DMS114 treated with DMSO at 0.1 percent for 48 hours (cell line): ENCODE measurements around the gene TSNAXIP1.

Experiments used
- DNase-seq: peaks from one replicate; lab custom pipeline; 2025; ENCODE audit not compliant: unreplicated experiment; lab: John Stamatoyannopoulos, UW

The TSNAXIP1 gene

DNA sequence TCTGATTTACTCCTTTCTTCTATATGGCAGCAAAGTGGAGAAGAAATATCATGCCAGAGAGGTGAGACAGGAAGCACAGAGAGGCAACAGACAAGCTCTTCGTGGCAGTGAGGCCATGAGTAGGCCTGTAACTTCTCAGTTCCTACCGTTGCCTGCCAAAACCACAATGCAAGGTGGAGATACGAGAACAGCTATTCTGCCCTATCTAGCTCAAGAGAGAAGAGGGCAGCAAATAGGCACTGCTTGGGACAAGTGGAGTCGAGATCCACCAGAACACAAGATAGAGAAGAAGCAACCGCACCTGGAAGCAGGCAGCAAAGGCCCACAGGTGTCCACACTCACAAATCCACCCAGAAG lies 25.1 kb upstream of the TSNAXIP1 start:
- no peak for DNase-seq

DNA sequence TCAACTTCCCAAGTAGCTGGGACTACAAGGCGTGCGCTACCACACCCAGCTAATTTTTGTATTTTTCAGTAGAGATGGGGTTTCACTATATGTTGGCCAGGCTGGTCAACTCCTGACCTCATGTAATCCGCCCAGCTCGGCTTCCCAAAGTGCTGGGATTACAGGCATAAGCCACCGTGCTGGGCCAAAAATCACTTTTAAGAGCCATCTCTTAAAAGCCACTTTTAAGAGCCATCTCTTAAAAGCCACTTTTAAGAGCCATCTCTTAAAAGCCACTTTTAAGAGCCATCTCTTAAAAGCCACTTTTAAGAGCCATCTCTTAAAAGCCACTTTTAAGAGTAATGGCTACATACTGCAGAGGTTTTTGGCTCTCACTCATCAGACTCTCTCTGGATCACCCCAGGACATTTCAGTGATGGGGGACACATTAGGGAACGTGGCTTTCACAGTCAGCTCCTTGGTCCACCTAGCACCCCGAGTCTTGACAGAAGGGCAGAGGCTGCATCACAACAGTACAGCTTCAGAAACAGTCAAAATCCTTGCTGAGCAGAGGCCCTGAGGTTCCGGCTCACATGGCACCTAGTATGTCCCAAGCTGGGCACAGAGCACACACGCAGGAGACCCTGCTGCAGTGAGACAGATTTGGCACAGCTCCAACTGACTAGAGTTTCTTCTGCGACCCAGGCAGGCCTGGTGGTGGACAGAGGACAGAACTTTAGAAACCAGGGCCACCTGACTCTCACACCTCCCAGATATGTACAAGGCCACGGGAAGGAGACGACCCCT lies 23.9 kb upstream of the TSNAXIP1 start:
- no peak for DNase-seq

DNA sequence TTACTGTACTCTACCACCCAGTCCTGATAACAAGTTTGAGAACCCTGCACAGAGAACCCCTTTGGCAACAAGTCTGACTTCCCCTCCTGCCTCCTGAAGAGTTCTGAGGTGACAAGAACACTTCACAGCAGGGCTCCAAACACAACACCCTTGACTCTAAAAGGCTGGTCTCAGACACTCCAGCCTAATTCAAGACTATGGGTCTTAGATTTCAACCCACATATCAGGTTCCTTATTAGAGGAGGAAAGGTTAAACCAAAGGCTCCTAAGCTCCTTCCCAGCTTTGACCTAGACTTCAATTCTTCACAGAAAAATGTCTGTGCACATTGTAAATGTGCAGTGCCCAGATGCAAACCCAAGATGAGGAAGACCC lies 23.4 kb upstream of the TSNAXIP1 start:
- DNase-seq = no peak

DNA sequence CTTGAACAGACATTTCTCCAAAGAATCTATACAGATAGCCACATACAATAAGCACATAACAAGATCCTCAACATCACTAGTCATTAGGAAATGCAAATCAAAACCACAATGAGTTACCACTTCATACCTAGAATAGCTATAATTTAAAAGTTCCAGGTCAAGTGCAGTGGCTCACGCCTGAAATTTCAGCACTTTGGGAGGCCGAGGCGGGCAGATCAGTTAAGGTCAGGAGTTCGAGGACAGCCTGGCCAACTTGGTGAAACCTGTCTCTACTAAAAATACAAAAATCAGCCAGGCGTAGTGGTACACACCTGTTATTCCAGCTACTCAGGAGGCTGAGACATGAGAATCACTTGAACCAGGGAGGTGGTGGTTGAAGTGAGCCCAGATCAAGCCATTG lies 20.2 kb upstream of the TSNAXIP1 start:
- DNase-seq = no peak

DNA sequence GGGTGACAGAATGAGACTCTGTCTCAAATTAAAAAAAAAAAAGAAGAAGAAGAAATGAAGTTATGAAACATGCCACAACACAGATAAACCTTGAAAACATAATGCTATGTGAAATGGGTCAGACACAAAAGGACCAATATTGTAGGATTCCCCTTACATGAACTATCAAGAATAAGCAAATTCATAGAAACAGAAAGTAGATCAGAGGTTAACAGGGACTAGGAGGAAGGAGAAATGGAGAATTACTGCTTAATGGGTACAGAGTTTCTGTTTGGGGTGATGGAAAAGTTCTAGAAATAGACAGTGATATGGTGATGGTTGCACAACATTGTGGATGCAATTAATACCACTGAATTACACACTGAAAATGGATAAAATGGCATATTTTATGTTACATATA lies 16.6 kb upstream of the TSNAXIP1 start:
- no peak for DNase-seq

DNA sequence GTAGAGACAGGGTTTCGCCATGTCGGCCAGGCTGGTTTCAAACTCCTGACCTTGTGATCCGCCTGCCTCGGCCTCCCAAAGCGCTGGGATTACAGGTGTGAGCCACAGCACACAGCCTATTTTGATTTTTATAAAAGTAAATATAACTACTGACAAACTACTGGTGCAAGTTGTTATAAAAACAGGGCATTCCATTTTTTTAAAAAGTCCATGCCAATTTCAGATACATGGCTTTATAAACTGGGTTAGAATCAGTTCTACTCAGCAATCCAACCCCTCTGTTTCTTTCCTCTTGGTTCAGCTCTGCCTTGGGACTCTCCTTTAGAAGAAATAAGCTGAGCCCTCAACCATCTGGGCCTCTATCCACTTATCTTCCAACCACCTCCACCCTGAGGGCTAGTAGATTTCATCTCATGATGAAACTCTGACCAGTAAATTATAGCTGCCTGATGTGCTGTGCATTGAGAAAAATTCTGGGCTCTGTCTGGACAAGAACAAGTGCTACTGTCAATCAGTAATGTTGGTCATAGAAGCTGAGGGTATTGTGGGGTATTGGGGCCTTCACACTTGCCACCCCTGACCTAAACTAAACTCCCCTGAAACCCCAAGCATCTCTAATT lies 10.5 kb upstream of the TSNAXIP1 start:
- no peak for DNase-seq

DNA sequence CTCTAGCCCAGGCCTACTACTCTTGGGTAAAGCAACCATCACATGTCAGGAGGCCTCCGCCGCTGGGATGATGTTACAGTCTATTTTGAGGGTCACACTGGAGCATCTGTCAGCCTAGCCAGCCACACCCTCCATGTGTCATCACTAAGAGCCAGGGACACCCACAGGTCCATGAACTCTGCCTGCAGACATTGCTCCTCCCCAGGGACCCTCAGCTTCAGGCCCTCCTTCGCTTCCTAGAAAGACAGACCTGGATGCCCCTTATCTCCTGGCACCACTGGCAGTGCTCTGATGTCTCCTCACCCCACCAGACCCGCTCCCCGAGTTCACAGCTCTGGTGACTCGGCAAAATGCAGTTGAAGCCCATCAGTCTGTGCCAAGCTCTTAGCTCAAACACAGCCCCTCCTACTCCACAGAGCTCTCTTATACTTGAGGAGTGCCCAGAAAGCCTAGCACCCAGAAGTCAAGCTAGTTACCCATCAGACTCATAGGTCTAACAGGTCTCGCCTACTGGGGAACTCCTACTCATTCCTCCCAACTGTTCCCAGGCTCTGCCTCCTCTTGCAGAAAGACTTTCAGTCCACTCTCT lies 6.3 kb upstream of the TSNAXIP1 start:
- DNase-seq = no peak

DNA sequence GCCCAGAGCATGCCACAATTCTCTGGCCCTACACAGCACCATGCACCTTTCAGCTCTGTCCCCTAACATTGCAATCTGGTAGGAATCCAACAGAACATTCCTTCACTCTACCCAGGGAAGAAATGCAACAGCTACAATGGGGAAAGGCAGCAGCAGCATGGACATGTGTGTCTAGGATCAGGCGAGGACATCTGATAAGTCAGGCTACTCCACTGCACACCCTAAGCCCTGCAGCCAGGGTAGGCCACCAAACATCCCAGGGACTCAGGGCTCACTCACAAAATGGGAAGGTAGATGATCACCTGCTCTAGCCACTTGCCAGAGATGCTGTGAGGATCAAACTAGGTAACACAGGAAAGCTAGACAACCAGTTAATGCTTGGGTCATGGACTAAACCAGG lies 5.4 kb upstream of the TSNAXIP1 start:
- DNase-seq = no peak

DNA sequence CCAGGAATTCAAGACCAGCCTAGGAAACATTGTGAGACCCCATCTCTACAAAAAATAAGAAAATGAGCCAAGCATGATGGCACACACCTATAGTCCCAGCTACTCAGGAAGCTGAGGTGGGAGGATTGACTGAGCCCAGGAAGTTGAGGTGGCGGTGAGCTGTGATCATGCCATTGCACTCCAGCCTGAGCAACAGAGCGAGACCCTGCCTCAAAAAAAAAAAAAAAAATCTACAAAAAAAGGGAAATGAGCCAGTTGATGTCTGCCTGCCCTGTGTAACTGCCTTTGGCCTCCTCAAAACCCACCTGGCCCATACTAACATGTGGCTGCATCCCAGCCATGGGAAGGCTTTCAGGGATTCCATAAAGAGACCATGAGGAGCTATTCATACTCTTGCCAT lies 4.8 kb upstream of the TSNAXIP1 start:
- DNase-seq = no peak

DNA sequence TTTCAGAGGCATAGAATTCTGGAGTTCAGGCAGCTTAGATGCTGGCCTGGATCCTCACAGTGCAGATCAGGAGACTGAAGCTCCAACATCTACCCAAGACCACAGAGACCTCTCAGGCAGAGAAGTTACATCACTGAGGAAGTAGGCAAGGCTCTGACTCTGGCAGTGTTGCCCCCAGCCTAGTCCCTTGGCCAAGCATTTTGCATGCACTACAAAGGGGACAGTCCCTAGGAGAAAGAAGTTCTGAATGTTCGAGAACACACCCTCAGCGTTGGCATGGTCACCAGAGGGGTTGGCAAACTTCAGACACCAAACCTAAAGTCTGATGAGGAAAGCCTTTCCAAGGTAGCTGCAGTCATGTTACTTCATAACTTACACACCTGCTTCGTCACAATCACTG lies 2.8 kb upstream of the TSNAXIP1 start:
- no peak for DNase-seq

DNA sequence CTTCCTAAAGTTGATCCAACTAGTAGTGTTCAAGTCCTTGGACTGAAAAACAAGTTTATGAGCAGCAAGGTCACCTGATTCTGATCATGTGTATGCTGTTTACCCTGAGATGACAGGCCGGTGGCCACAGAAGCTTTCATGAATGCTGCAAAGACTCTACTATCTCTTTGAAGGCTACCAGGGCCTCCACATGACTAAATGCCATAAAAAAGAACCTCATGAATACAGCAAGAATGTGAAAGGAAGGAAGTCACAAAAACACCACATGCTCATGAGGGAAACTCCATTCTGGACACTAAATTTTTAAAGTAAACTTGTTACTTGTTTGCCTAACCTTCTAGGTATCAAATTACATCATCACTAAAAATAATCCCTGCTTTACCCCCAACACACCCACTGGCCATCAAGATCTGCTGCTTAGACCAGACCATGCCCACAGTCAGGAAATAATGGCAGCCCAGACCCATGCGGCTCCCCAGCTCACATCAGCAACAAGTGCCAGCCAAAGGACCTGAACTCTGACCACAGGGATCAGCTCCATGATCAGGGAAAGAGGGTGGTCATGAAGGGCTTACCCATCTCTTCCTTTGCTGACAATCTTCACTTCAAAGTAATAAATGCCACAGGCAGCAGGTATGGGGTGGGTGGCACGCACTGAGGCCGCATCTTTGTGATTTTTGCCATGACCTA lies 1.7 kb upstream of the TSNAXIP1 start:
- DNase-seq = no peak

DNA sequence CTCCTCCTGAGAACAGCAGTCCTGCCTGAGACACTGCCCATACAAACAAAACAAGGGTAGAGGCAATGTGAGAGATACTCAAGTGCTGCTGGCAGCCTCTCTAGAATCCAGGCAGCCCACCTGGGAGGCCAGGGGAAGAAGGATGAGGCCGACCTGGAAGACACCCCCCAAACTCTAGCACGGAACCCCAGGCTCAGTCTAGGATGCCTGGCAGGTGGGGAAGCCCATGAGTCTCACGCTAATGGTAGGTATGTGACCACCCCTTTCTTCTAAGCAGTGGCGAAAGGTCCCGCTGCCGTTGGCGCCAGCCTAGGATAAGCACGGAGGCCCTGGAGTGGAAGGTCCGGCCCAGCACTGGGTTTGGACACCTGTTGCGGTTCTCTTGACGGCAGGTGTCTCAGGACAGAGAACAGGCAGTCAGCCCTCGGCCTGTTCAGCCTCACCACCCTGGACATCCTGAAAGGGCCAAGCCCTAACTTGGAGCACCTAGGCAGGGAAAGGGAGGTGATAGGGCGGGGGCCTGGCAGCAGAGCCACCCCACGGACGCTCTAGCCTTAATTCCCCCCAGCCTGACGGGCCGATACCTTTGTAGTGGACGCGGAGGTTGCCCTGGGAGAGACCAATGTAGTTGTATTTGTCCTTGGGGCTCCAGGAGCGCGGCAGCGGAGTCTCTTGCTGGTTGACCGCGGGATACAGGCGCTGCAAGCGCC lies 816 bp upstream of the TSNAXIP1 start:
- DNase-seq = no peak

DNA sequence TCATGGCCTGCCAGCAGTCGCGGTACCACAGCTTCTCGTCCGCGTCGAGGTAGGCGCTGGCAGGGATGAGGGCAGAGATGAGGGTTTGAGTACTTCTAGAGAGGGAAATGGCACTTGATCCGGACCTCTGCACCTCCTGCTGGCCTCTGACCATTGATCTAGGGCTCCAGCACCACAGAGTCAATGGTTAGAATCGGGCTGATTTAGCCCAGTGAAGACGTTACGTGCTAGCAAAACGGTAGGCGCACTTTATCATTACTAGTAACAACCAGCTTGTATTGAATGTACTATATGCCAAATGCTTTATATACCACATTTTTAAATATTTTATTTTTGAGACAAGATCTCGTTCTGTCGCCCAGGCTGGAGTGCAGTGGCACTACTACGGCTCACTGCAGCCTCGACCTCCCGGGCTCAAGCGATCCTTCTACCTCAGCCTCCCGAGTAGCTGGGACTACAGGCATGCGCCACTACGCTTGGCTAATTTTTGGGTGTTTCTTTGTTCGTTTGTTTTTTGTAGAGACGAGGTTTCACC lies 526 bp downstream of the TSNAXIP1 start:
- DNase-seq = no peak

DNA sequence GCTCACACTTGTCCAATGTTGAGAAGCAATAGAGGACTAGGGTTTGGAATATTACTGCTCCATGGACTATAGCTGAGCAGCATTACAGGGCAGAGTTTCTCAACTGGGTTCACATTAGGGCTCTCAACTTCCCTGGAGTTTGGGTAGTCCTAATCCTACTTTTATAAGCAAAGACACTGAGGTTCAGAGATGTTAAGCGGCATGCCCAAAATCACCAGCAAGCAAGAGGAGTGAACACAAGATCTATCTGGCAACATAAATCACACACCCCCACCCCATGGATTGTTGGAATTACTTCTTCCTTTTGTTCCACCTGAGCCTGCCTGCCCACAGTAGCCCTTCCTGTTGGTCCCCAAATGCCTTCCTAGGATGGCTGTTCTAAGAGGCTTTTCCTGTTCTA lies 5.2 kb downstream of the TSNAXIP1 start:
- DNase-seq = no peak

DNA sequence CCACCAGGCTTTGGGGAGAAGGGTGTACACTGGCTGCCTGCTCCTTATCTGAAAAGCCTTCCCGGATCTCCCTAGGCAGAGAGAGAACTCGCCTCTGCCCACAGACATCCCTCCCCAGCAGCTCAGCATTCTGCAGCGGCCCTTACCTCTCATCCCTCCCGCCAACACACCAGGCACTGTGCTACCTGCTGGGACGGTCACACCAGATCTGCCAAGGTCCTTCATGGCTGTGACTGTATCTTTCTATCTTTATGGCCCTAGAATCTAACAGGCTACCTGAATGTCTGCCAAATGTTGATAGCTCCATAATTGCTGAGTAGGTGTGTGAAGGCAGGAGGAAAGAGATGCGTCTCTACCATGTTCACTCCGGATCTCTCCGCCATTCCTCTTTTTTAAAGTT lies 7.9 kb downstream of the TSNAXIP1 start:
- no peak for DNase-seq

DNA sequence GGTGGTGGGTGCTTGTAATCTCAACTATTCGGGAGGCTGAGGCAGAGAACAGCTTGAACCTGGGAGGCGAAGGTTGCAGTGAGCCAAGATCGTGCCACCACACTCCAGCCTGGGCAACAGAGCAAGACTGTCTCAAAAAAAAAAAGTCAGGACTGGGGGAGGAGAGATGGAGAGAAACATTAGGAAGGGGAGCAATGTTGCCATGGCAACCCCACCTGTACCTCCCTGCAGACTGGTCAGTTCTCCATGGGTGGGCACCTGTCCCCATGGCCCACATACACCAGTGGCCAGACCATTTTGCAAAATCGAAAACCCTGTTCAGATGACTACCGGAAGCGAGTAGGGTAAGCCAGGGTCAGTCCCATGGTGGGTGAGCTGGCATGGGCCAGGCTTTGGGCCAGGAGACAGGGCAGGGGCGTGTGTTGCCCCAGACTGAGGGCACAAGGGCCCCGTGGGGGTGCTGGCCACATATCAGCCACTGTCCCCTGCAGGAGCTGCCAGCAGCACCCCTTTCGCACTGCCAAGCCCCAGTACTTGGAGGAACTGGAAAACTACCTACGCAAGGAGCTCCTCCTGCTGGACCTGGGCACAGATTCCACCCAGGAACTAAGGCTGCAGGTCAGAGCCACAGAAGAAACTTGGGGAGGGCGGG lies 14.0 kb downstream of the TSNAXIP1 start:
- no peak for DNase-seq

DNA sequence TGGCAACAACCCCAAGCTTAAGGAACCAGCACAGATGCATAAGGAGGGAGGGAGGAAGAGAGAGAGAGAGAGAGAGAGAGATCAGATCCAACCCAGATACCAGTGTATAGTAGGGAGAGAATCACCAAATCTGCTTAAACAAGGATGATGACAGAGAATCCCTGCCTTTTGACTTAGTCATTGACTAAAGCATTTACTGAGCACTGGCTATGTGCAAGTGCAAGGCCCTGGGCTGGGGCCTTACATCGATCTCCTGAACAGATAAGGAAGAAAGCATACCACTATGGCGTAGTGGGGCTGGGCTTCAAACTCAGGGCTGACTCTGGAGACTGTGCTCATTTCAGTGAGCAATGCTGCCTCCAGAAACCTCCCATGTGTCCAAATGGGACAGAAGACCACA lies 15.8 kb downstream of the TSNAXIP1 start:
- no peak for DNase-seq

DNA sequence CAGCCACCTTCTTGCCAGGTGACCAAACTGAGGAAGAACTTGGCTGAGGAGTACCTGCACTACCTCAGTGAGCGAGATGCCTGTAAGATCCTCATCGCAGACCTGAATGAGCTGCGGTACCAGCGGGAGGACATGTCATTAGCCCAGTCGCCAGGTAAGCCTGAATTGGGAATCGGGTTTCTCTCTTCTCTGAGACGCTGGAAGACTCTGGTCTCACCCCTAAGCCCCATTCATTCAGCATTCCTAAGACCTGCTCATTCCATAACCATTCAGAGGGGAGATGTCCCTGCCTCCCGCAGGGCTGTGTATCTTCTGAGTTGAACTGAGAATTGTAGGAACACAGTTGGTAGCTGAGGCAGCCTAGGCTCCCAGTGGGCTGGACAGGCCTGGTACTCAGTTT lies 18.4 kb downstream of the TSNAXIP1 start:
- no peak for DNase-seq

DNA sequence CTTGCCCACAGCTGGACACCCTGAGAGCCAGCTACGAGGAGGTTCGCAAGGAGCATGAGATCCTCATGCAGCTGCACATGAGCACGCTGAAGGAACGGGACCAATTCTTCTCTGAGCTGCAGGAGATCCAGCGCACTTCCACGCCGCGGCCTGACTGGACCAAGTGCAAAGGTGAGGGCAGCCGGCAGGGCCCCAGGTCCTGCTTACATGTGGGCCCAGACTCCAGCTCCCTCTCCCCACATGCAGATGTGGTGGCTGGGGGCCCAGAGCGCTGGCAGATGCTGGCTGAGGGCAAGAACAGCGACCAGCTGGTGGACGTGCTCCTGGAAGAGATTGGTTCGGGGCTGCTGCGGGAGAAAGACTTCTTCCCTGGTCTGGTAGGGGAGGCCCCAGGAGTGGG lies 19.2 kb downstream of the TSNAXIP1 start:
- no peak for DNase-seq

DNA sequence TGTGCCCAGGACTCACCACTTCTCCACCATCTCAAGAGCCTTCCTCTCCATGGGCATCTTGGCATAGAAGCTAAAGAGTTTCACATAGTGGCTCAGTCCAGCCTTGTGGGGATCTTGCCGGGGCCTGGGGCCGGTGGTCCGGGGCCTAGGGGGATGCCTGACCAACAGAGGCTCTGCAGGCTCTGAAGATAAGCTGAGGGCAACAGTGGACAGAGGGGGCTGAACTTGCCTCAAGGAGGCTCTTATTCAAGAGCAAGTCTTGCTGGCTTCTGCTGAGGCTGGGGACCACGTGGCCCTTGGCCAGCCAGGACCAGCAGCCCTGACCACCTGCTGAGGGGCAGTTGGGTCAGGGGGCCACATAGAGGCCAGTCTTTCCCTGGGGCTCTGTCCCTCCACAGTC lies 22.0 kb downstream of the TSNAXIP1 start:
- DNase-seq = no peak

DNA sequence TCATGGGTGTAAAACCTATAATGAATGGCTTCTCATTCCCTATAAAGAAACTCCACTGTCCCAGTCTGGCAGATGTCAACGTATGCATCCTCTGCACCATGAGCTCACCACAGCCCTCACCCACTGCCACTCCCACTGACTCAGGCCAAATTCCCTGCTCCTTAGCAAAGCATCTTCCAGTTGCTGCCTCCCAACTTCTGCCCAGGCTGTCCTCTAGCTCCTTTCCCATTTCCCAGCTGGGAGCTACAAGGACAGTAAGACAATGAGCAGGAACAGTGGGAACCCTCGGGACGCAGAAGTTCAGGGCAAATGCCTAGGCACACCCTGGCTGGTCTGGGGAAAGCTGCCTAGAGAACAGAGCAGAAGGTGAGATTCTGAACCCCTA lies 26.3 kb downstream of the TSNAXIP1 start:
- no peak for DNase-seq
